ENCODE data around the gene GSK3B. TPM values are rescaled to one million over a fixed set of nuclear protein-coding genes. Genes with fewer than 3 reads are reported as not detected.

The GSK3B gene
- total RNA-seq, 1 donor from 2014 or later: 71.6 TPM

DNA sequence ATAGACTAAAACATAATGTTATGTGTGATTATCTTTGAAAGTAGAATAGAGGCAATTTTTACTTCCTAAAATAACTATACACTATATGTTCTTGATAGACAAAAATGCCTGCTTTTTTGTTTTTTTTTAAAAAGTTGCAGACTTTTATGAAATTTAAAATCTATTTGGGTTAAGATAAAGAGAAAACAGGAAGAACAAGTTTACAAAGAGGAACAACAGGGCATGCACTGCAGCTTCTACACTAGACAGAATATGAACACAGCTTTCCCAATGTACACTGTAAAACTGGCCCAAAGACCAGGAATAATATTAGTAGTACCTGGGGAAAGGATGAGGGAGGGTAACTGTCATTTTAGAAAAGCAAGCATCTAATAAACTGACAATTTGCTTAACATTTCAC lies 258.7 kb downstream of the GSK3B start:
- Histone ChIP-seq H3K36me3 (ENCODE audit: control insufficient read depth, insufficient read depth, low read length) (no peaks in the 10 kb centered on the region), H3K27me3 (ENCODE audit: control insufficient read depth, insufficient read depth, low read length) (no peaks in the 10 kb centered on the region), H3K4me3 (ENCODE audit: low read depth, low read length) (no peak overlapping the region)
- TF ChIP-seq, protein P1, sequence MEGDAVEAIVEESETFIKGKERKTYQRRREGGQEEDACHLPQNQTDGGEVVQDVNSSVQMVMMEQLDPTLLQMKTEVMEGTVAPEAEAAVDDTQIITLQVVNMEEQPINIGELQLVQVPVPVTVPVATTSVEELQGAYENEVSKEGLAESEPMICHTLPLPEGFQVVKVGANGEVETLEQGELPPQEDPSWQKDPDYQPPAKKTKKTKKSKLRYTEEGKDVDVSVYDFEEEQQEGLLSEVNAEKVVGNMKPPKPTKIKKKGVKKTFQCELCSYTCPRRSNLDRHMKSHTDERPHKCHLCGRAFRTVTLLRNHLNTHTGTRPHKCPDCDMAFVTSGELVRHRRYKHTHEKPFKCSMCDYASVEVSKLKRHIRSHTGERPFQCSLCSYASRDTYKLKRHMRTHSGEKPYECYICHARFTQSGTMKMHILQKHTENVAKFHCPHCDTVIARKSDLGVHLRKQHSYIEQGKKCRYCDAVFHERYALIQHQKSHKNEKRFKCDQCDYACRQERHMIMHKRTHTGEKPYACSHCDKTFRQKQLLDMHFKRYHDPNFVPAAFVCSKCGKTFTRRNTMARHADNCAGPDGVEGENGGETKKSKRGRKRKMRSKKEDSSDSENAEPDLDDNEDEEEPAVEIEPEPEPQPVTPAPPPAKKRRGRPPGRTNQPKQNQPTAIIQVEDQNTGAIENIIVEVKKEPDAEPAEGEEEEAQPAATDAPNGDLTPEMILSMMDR (IDR thresholded peaks at IDR 0.05; ENCODE audit: insufficient read depth, low read length, poor library complexity, severe bottlenecking): no peak
- DNase-seq (ENCODE audit: low read depth): no peak

DNA sequence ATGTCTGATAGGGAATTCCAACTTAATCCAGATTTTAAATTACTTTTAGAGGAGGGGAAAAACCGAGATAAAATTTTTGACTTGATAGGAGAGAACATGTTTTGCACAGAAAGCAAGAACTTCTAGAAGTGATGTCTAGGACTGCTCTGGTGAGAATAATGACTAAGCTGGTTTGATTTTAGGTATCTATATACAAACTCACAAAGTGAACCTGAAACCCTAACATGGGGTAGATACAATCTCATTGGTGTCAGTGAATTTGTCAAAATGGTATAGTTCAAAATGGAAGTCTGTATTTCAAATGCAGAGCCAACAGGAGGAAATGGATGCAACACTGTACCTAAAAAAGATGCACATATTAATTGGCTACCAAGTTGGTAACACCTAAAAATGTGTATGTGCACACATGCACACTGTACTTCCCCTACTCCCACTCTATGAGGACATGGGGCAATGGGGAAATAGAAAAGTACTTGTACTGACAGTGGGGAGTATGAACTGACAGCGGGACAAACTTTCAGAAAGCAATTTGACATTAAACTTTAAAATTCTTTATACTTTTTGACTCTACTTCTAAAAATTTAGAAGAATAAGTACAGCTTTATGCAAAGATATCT lies 259.4 kb downstream of the GSK3B start:
- H3K4me3 ChIP-seq (ENCODE audit: low read depth, low read length): no peak overlapping the region
- no peak for DNase-seq (ENCODE audit: low read depth)
- TF ChIP-seq, protein P1 (IDR thresholded peaks at IDR 0.05; ENCODE audit: insufficient read depth, low read length, poor library complexity, severe bottlenecking): no peak
- no peaks in the 10 kb centered on the region for H3K27me3 ChIP-seq (ENCODE audit: control insufficient read depth, insufficient read depth, low read length)
- no peaks in the 10 kb centered on the region for H3K36me3 ChIP-seq (ENCODE audit: control insufficient read depth, insufficient read depth, low read length)

DNA sequence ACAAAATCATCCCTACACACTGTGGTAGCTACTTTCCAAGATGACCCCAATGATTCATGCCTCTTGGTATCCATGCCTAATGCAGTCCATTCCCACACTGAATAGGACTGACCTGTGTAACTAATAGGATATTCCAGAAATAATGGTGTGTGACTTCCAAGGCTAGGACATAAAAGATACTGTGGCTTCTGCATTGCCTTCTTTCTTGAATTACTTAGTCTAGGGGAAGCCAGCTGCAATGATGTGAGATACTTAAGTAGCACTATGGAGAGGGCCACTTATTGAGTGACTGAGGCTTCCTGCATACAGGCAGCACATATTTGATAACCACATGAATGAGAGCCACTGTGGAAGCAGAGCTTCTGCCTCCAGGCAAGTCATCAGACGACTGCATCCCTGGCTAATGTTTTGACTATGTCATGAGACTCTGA lies 262.3 kb downstream of the GSK3B start:
- H3K27me3 ChIP-seq (ENCODE audit: control insufficient read depth, insufficient read depth, low read length): no peaks in the 10 kb centered on the region
- TF ChIP-seq, protein P1 (IDR thresholded peaks at IDR 0.05; ENCODE audit: insufficient read depth, low read length, poor library complexity, severe bottlenecking): no peak

DNA sequence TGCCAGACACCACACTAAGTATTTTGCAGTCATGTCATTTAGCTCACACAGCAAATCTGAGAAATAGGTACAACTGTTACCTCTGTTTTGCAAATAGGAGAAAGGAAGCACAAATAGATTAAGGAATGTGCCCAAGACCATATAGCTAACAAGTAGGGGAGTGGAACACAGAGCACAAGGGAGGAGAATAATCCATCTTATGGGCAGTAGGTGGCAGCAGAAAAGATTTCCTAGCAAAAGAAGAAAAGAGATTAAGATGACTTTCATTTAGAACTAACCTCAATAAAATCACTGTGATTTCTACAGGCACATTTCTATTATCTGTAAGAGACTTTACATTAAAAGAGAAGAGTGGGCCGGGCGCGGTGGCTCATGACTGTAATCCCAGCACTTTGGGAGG lies 263.2 kb downstream of the GSK3B start:
- Histone ChIP-seq H3K36me3 (ENCODE audit: control insufficient read depth, insufficient read depth, low read length) (no peaks in the 10 kb centered on the region), H3K27me3 (ENCODE audit: control insufficient read depth, insufficient read depth, low read length) (no peaks in the 10 kb centered on the region), H3K4me3 (ENCODE audit: low read depth, low read length) (no peak overlapping the region)
- no peak for DNase-seq (ENCODE audit: low read depth)
- TF ChIP-seq, protein P1 (IDR thresholded peaks at IDR 0.05; ENCODE audit: insufficient read depth, low read length, poor library complexity, severe bottlenecking): no peak

More for the DNA sequence above, 262.3 kb downstream of the GSK3B start:
- Histone ChIP-seq H3K36me3 (ENCODE audit: control insufficient read depth, insufficient read depth, low read length) (no peaks in the 10 kb centered on the region), H3K4me3 (ENCODE audit: low read depth, low read length) (no peak overlapping the region)
- DNase-seq (ENCODE audit: low read depth): peak; percentile 57

DNA sequence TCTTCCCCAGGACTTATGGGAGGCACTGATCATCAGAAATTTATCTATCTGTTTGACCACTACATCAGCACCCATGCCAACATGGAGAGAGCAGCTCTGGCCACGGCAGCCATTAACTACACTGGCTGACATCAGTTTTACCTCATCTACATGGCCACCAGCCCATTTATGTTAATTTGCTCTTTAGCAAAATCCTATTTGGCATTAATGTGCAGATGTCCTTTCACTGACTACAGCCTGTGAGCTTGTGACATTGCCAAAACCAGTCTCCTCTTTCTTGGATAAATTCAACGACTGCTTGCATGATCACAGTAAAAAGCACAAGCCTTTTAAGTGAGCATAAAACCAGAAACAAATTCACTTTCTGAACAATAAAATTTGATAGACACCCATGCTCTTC lies 264.8 kb downstream of the GSK3B start:
- Histone ChIP-seq H3K4me3 (ENCODE audit: low read depth, low read length) (no peak overlapping the region), H3K27me3 (ENCODE audit: control insufficient read depth, insufficient read depth, low read length) (no peaks in the 10 kb centered on the region), H3K36me3 (ENCODE audit: control insufficient read depth, insufficient read depth, low read length) (no peaks in the 10 kb centered on the region)
- TF ChIP-seq, protein P1 (IDR thresholded peaks at IDR 0.05; ENCODE audit: insufficient read depth, low read length, poor library complexity, severe bottlenecking): no peak
- DNase-seq (ENCODE audit: low read depth): no peak

All from kidney epithelial cell (primary cell).